ENCODE results near the gene ZCCHC14.

The ZCCHC14 gene

DNA sequence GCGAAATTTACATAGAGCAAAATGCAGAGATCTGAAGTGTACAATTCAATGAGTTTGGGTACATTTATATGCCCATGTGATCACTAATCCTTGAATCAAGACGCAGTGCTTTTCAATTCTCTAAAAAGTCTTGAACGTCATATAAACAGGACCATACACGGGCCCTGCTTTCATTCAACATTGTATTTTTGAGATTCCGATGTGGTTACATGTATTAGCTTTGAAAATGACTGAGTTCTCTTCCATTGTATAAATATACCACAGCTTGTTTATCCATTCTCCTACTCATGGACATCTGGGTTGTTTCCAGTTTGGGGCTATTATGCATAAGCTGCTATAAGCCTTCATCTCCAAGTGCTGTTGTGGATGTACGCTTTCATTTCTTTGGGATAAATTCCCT, 45.5 kb downstream of the ZCCHC14 start:
- peak overlapping the region in 1 of 2 experiments; percentile 81 for H3K18ac ChIP-seq (ENCODE audit: low read depth in 1 of 2, low read length in 2 of 2)
- H2BK5ac ChIP-seq (ENCODE audit: low read depth, low read length, poor library complexity, severe bottlenecking): no peak overlapping the region
- WGBS: 71% methylated on average over 1 of the region's 6 CpGs
- DNase-seq: peak; percentile 91
- H3K4ac ChIP-seq (ENCODE audit: low read depth in 1 of 2, low read length in 2 of 2): no peak overlapping the region
- H3K27me3 ChIP-seq (ENCODE audit: control insufficient read depth in 1 of 2, insufficient read depth in 1 of 2, low read length in 2 of 2): no peaks in the 10 kb centered on the region
- H3K23ac ChIP-seq (ENCODE audit: low read length in 2 of 2): no peak overlapping the region
- H3K4me3 ChIP-seq (ENCODE audit: insufficient read depth in 1 of 2, low read depth in 1 of 2, low read length in 2 of 2): no peak overlapping the region
- H2AK5ac ChIP-seq (ENCODE audit: low read length, severe bottlenecking): no peak overlapping the region
- H3K9ac ChIP-seq (ENCODE audit: low read length): no peak overlapping the region
- no peak overlapping the region for H4K8ac ChIP-seq (ENCODE audit: low read length)
- no peak overlapping the region for H3K4me2 ChIP-seq (ENCODE audit: low read length, poor library complexity, severe bottlenecking)
- no peak overlapping the region for H2BK120ac ChIP-seq (ENCODE audit: low read depth, low read length)
- peaks cover 2% of the 10 kb centered on the region for H3K4me1 ChIP-seq (ENCODE audit: control insufficient read depth, insufficient read depth, low read depth, low read length)
- H2AFZ ChIP-seq (ENCODE audit: low read depth, low read length): no peak overlapping the region
- H4K91ac ChIP-seq (ENCODE audit: low read length): no peak overlapping the region
- no peaks in the 10 kb centered on the region for H3K9me3 ChIP-seq (ENCODE audit: control insufficient read depth, low read length)
- peaks cover 40% of the 10 kb centered on the region for H3K79me1 ChIP-seq (replicated peaks; ENCODE audit: low read length, poor library complexity, severe bottlenecking)
- no peak overlapping the region for H2BK15ac ChIP-seq (ENCODE audit: low read depth, poor library complexity, severe bottlenecking)
- H3K14ac ChIP-seq (ENCODE audit: low read length in 2 of 2): no peak overlapping the region
- H3K36me3 ChIP-seq (ENCODE audit: control insufficient read depth in 1 of 2, insufficient read depth in 2 of 2, low read depth in 1 of 2, low read length in 2 of 2): peaks cover 26 to 86% of the 10 kb centered on the region in 2 experiments
- H3K27ac ChIP-seq (ENCODE audit: low read length, poor library complexity, severe bottlenecking): no peak overlapping the region
- H2BK12ac ChIP-seq (ENCODE audit: low read length in 2 of 2): peak overlapping the region in 1 of 2 experiments; percentile 78

DNA sequence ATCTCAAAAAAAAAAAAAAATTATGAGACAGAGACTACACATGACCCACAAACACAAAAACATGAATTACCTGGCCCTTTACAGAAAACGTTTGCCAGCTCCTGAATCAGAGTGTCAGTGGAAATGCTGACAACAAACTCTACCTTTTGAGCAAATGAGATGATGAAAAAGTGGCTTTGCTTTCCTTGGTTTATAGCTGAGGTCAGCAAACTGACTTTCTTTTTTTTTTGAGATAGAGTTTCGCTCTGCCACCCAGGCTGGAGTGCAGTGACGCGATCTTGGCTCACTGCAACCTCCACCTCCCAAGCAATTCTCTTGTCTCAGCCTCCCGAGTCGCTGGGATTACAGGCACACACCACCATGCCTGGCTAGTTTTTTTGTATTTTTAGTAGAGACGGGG, 46.3 kb downstream of the ZCCHC14 start:
- 92% methylated on average over 7 of the region's 7 CpGs for WGBS
- H3K36me3 ChIP-seq (ENCODE audit: control insufficient read depth in 1 of 2, insufficient read depth in 2 of 2, low read depth in 1 of 2, low read length in 2 of 2): peaks cover 23 to 86% of the 10 kb centered on the region in 2 experiments
- no peak overlapping the region for H3K14ac ChIP-seq (ENCODE audit: low read length in 2 of 2)
- no peak overlapping the region for H2BK120ac ChIP-seq (ENCODE audit: low read depth, low read length)
- peak overlapping the region in 1 of 2 experiments; percentile 39 for H3K18ac ChIP-seq (ENCODE audit: low read depth in 1 of 2, low read length in 2 of 2)
- H3K23ac ChIP-seq (ENCODE audit: low read length in 2 of 2): no peak overlapping the region
- H4K8ac ChIP-seq (ENCODE audit: low read length): no peak overlapping the region
- no peak overlapping the region for H3K4ac ChIP-seq (ENCODE audit: low read depth in 1 of 2, low read length in 2 of 2)
- H3K4me3 ChIP-seq (ENCODE audit: insufficient read depth in 1 of 2, low read depth in 1 of 2, low read length in 2 of 2): no peak overlapping the region
- H2AK5ac ChIP-seq (ENCODE audit: low read length, severe bottlenecking): no peak overlapping the region
- DNase-seq: no peak
- peaks cover 6% of the 10 kb centered on the region for H3K4me1 ChIP-seq (ENCODE audit: control insufficient read depth, insufficient read depth, low read depth, low read length)
- no peak overlapping the region for H2BK12ac ChIP-seq (ENCODE audit: low read length in 2 of 2)
- no peak overlapping the region for H2BK15ac ChIP-seq (ENCODE audit: low read depth, poor library complexity, severe bottlenecking)
- H2BK5ac ChIP-seq (ENCODE audit: low read depth, low read length, poor library complexity, severe bottlenecking): no peak overlapping the region
- H3K4me2 ChIP-seq (ENCODE audit: low read length, poor library complexity, severe bottlenecking): no peak overlapping the region
- H4K91ac ChIP-seq (ENCODE audit: low read length): no peak overlapping the region
- H3K27me3 ChIP-seq (ENCODE audit: control insufficient read depth in 1 of 2, insufficient read depth in 1 of 2, low read length in 2 of 2): no peaks in the 10 kb centered on the region
- no peak overlapping the region for H3K9ac ChIP-seq (ENCODE audit: low read length)
- H3K9me3 ChIP-seq (ENCODE audit: control insufficient read depth, low read length): no peaks in the 10 kb centered on the region
- no peak overlapping the region for H3K27ac ChIP-seq (ENCODE audit: low read length, poor library complexity, severe bottlenecking)
- H3K79me1 ChIP-seq (replicated peaks; ENCODE audit: low read length, poor library complexity, severe bottlenecking): peaks cover 38% of the 10 kb centered on the region
- H2AFZ ChIP-seq (ENCODE audit: low read depth, low read length): no peak overlapping the region

DNA sequence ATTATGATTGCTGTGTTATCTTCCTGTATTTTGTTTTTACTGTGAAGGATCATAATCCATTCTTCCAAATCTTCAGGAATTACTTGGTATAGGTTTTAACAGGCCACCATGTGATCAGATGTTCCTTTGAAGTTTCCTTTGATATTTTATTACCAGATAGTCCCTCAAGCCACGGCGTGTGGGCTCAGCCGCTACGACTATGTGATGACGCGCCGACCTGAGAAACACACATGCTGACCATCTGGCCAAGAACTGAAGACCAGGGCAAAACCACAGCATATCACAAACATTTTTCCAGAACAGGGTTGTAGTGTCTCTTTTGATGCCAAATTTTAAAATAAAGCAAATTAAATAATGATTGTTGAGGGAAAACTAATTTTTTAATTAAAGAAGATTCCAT, 47.3 kb downstream of the ZCCHC14 start:
- H4K8ac ChIP-seq (ENCODE audit: low read length): no peak overlapping the region
- DNase-seq: peak; percentile 57
- WGBS: 94% methylated on average over 7 of the region's 7 CpGs

DNA sequence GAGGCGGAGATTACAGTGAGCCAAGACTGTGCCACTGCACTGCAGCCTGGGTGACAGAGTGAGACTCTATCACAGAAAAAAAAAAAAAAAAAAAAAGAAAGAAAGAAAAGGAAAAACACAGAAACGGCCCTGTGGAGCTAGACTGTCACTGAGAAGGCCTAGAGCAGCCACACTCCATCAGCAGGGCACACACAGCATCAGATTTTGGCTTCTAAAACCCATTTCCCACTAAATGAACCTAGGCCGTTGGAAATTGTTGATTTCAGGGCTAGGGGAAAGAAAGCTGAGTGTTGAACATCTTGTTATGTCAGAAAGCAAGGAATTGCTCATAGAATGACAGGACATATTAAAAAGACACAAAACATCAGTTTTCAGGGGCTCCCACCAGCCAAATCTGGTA, 48.9 kb downstream of the ZCCHC14 start:
- Histone ChIP-seq H3K18ac (ENCODE audit: low read depth in 1 of 2, low read length in 2 of 2) (no peak overlapping the region), H2AK5ac (ENCODE audit: low read length, severe bottlenecking) (no peak overlapping the region), H3K36me3 (ENCODE audit: control insufficient read depth in 1 of 2, insufficient read depth in 2 of 2, low read depth in 1 of 2, low read length in 2 of 2) (peaks cover 15 to 74% of the 10 kb centered on the region in 2 experiments), H3K79me1 (replicated peaks; ENCODE audit: low read length, poor library complexity, severe bottlenecking) (peaks cover 31% of the 10 kb centered on the region), H2BK15ac (ENCODE audit: low read depth, poor library complexity, severe bottlenecking) (no peak overlapping the region), H3K4me3 (ENCODE audit: insufficient read depth in 1 of 2, low read depth in 1 of 2, low read length in 2 of 2) (no peak overlapping the region), H3K4me1 (ENCODE audit: control insufficient read depth, insufficient read depth, low read depth, low read length) (peaks cover 10% of the 10 kb centered on the region), H4K8ac (ENCODE audit: low read length) (no peak overlapping the region), H3K27me3 (ENCODE audit: control insufficient read depth in 1 of 2, insufficient read depth in 1 of 2, low read length in 2 of 2) (no peaks in the 10 kb centered on the region), H3K14ac (ENCODE audit: low read length in 2 of 2) (no peak overlapping the region), H3K23ac (ENCODE audit: low read length in 2 of 2) (no peak overlapping the region), H2BK120ac (ENCODE audit: low read depth, low read length) (no peak overlapping the region), H2BK12ac (ENCODE audit: low read length in 2 of 2) (no peak overlapping the region), H2AFZ (ENCODE audit: low read depth, low read length) (no peak overlapping the region), H3K27ac (ENCODE audit: low read length, poor library complexity, severe bottlenecking) (no peak overlapping the region), H3K4ac (ENCODE audit: low read depth in 1 of 2, low read length in 2 of 2) (no peak overlapping the region), H2BK5ac (ENCODE audit: low read depth, low read length, poor library complexity, severe bottlenecking) (no peak overlapping the region), H4K91ac (ENCODE audit: low read length) (no peak overlapping the region), H3K9ac (ENCODE audit: low read length) (no peak overlapping the region), H3K4me2 (ENCODE audit: low read length, poor library complexity, severe bottlenecking) (no peak overlapping the region), H3K9me3 (ENCODE audit: control insufficient read depth, low read length) (no peaks in the 10 kb centered on the region)
- DNase-seq: no peak
- WGBS: 100% methylated on average over 1 of the region's 3 CpGs

More for the DNA sequence above, 47.3 kb downstream of the ZCCHC14 start:
- no peaks in the 10 kb centered on the region for H3K9me3 ChIP-seq (ENCODE audit: control insufficient read depth, low read length)
- no peak overlapping the region for H3K9ac ChIP-seq (ENCODE audit: low read length)
- H3K4me2 ChIP-seq (ENCODE audit: low read length, poor library complexity, severe bottlenecking): no peak overlapping the region
- no peak overlapping the region for H2BK15ac ChIP-seq (ENCODE audit: low read depth, poor library complexity, severe bottlenecking)
- H3K4me3 ChIP-seq (ENCODE audit: insufficient read depth in 1 of 2, low read depth in 1 of 2, low read length in 2 of 2): no peak overlapping the region
- H3K4me1 ChIP-seq (ENCODE audit: control insufficient read depth, insufficient read depth, low read depth, low read length): peaks cover 6% of the 10 kb centered on the region
- H3K79me1 ChIP-seq (replicated peaks; ENCODE audit: low read length, poor library complexity, severe bottlenecking): peaks cover 34% of the 10 kb centered on the region
- H2AK5ac ChIP-seq (ENCODE audit: low read length, severe bottlenecking): no peak overlapping the region
- H2BK12ac ChIP-seq (ENCODE audit: low read length in 2 of 2): no peak overlapping the region
- H3K18ac ChIP-seq (ENCODE audit: low read depth in 1 of 2, low read length in 2 of 2): no peak overlapping the region
- peaks cover 22 to 83% of the 10 kb centered on the region in 2 experiments for H3K36me3 ChIP-seq (ENCODE audit: control insufficient read depth in 1 of 2, insufficient read depth in 2 of 2, low read depth in 1 of 2, low read length in 2 of 2)
- no peak overlapping the region for H2BK5ac ChIP-seq (ENCODE audit: low read depth, low read length, poor library complexity, severe bottlenecking)
- no peak overlapping the region for H2BK120ac ChIP-seq (ENCODE audit: low read depth, low read length)
- no peak overlapping the region for H4K91ac ChIP-seq (ENCODE audit: low read length)
- no peak overlapping the region for H3K23ac ChIP-seq (ENCODE audit: low read length in 2 of 2)
- no peaks in the 10 kb centered on the region for H3K27me3 ChIP-seq (ENCODE audit: control insufficient read depth in 1 of 2, insufficient read depth in 1 of 2, low read length in 2 of 2)
- H3K14ac ChIP-seq (ENCODE audit: low read length in 2 of 2): no peak overlapping the region
- H3K27ac ChIP-seq (ENCODE audit: low read length, poor library complexity, severe bottlenecking): no peak overlapping the region
- no peak overlapping the region for H3K4ac ChIP-seq (ENCODE audit: low read depth in 1 of 2, low read length in 2 of 2)
- H2AFZ ChIP-seq (ENCODE audit: low read depth, low read length): no peak overlapping the region

All from mesenchymal stem cell (in vitro differentiated cells and primary cell).